ENCODE measurements around the gene TEX48.

- no peak for TF ChIP-seq CTCF (IDR thresholded peaks at IDR 0.05)
- TF ChIP-seq POLR2A (IDR thresholded peaks at IDR 0.05), result no peak
Measured at GRCh38 chr9:114688909-114689610, 7.1 kb upstream of the TEX48 start.

Measured in uterus (tissue), 2 donors.